ENCODE data around the gene TTC22.

DNA sequence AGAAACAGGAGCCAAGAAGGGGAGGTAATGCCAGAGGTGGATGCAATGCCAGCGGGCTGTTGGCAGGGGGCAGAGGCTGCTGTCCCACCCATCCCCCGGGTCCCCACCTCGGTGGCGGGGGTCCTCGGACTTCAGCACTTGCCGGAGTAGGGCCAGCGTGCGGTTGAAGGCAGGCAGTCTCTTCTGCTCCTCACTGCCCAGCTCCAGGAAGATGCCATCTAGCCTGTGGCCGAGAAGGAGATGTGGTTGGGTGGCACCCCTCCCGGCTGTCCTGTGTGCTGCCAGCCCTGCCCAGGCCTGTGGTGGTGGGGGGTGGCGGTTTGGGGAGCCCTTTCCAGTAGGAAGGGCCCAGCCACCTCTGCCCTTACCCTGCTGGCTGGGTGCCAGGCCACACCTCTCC is 13.5 kb downstream of the TTC22 start:
- TF ChIP-seq, protein P1, sequence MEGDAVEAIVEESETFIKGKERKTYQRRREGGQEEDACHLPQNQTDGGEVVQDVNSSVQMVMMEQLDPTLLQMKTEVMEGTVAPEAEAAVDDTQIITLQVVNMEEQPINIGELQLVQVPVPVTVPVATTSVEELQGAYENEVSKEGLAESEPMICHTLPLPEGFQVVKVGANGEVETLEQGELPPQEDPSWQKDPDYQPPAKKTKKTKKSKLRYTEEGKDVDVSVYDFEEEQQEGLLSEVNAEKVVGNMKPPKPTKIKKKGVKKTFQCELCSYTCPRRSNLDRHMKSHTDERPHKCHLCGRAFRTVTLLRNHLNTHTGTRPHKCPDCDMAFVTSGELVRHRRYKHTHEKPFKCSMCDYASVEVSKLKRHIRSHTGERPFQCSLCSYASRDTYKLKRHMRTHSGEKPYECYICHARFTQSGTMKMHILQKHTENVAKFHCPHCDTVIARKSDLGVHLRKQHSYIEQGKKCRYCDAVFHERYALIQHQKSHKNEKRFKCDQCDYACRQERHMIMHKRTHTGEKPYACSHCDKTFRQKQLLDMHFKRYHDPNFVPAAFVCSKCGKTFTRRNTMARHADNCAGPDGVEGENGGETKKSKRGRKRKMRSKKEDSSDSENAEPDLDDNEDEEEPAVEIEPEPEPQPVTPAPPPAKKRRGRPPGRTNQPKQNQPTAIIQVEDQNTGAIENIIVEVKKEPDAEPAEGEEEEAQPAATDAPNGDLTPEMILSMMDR (conservative IDR thresholded peaks at IDR 0.05; ENCODE audit: low read length) = no peak
- TF ChIP-seq EZH2phosphoT487 (IDR thresholded peaks at IDR 0.05; ENCODE audit: borderline replicate concordance) = no peak
